ENCODE data around the gene TMEM270. TPM values are rescaled to one million over a fixed set of nuclear protein-coding genes. Genes with fewer than 3 reads are reported as not detected.
A peak's percentile ranks its signal among the peaks of the same experiment; 100 is the strongest.

TMEM270 gene
- total RNA-seq, 1 experiment from 2014 or later = 0.28 TPM

DNA sequence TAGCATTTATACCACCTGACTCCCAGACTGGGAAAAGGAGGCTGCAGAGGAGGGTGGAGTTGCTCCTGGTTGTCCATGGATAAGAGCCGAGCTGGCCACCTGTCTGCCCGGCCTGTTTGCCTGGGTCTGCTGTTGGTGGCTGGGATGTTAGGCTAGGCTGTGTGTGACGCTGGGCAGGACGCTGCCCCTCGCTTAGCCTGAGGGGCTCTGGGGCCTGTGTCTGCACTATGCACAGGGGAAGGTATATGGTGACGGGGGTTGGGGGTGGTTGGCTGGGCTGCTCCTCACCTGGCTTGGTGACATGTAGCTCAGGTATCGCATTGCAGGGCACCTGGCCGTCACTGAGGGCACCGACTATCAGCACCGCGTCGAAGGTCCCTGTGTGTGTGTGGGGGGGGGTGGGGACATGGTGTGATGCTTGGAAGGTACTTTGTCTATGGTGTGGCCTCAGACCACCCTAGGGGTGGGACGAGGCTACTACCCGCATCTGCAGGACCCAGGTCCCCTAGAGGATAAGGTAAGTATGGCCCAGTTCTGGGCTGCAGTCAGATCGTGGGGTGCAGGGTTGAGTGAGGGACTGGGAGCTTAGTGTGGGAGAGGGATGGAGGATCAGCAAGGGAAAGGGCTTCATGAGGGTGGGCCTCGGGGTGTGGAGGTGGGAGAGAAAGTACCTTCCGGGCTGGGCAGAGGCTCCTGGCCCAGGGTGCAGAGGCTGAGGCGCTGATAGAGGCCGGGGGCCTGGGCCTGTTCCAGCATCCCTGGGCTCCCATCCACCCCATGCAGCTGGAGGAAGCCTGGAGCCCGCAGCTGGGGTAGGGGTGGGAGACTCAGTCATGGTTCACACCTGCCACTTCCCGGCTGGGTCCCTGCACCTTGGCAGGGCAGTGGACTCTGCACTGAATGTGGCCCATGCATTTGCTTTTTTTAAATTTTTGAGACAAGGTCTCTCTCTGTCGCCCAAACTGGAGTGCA, 20.9 kb upstream of the TMEM270 start:
- H3K4me3 Mint-ChIP-seq = no peak overlapping the region
- H3K9me3 Mint-ChIP-seq = no peaks in the 10 kb centered on the region
- 0 out of 2 replicates have a peak overlapping the region, but pooled peaks have one; percentile 61 for H3K27ac Mint-ChIP-seq
- ChIA-PET CTCF (interaction anchor here (0.5 to 4.6 kb wide), 24 partner anchors 9 to 359 kb away, joined by 3 to 68 read pairs (median 4); partner anchors contain the start of genes ABHD11 and CLDN4), POLR2A (interaction anchor here (0.6 to 3.8 kb wide), 4 partner anchors 7 to 100 kb away, joined by 4 to 31 read pairs (median 4); no protein-coding TSS in a partner anchor)
- no peaks in the 10 kb centered on the region for H3K36me3 Mint-ChIP-seq
- peak; percentile 64 for ATAC-seq
- H3K4me1 Mint-ChIP-seq = peaks cover 26% of the 10 kb centered on the region
- no peaks in the 10 kb centered on the region; the same call in 1 of the 2 replicates for H3K27me3 Mint-ChIP-seq (ENCODE audit: low read depth)
- TF ChIP-seq GABPB1 (CRISPR knock-in tag; IDR thresholded peaks at IDR 0.05) = no peak
- no peak for TF ChIP-seq SP1 (CRISPR knock-in tag; conservative IDR thresholded peaks at IDR 0.05)
- DNase-seq (ENCODE audit: low spot score) = peak; percentile 36

DNA sequence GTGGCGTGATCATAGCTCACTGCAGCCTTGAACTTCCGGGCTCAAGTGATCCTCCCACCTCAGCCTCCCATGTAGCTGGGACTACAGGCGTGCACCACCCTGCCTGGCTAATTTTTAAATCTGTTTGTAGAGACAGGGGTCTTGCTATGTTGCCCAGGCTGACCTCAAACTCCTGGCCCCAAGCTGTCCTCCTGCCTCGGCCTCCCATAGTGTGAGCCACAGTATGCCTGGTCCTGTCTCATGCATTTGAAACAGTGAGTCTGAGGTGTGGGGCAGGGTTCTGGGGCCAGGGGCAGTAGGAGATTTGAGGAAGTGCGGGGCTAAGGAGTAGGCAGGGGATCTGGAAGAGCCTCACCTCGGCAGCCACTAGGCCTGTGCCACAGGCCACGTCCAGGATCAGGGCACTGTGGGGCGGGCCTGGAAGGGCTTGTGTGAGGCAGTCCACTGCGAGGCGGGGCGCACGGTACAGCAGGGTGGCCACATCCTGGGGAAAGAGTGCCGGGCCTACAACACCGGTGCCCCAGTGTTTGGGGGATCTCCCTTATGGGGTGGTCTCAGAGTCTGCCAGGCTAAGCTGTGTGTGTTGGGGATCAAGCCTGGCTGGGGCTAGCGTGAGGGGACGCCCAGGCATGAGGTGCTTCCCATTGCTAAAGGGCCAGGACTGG, 20.1 kb upstream of the TMEM270 start:
- H3K27ac Mint-ChIP-seq = no peak overlapping the region
- H3K36me3 Mint-ChIP-seq = no peaks in the 10 kb centered on the region
- ATAC-seq = no peak
- CTCF ChIA-PET = interaction anchor here (0.5 to 4.6 kb wide), 24 partner anchors 10 to 234 kb away, joined by 3 to 68 read pairs (median 4); partner anchors contain the start of genes ABHD11 and CLDN4
- peaks cover 28% of the 10 kb centered on the region for H3K4me1 Mint-ChIP-seq
- H3K4me3 Mint-ChIP-seq = no peak overlapping the region
- TF ChIP-seq TEAD4 (CRISPR knock-in tag; IDR thresholded peaks at IDR 0.05) (no peak), ZNF121 (CRISPR knock-in tag; IDR thresholded peaks at IDR 0.05) (peak; percentile 98), ZNF423 (CRISPR knock-in tag; IDR thresholded peaks at IDR 0.05) (no peak), RORB (CRISPR knock-in tag; IDR thresholded peaks at IDR 0.05) (no peak)
- TF ChIP-seq, protein P1, sequence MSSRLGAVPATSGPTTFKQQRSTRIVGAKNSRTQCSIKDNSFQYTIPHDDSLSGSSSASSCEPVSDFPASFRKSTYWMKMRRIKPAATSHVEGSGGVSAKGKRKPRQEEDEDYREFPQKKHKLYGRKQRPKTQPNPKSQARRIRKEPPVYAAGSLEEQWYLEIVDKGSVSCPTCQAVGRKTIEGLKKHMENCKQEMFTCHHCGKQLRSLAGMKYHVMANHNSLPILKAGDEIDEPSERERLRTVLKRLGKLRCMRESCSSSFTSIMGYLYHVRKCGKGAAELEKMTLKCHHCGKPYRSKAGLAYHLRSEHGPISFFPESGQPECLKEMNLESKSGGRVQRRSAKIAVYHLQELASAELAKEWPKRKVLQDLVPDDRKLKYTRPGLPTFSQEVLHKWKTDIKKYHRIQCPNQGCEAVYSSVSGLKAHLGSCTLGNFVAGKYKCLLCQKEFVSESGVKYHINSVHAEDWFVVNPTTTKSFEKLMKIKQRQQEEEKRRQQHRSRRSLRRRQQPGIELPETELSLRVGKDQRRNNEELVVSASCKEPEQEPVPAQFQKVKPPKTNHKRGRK (CRISPR knock-in tag; IDR thresholded peaks at IDR 0.05; ENCODE audit: borderline replicate concordance) = no peak
- POLR2A ChIA-PET = interaction anchor here (0.6 to 3.8 kb wide), 8 partner anchors 8 to 102 kb away, joined by 4 to 31 read pairs (median 9); partner anchors contain the start of genes ABHD11 and CLDN4
- DNase-seq (ENCODE audit: low spot score) = no peak
- no peaks in the 10 kb centered on the region; the same call in 1 of the 2 replicates for H3K27me3 Mint-ChIP-seq (ENCODE audit: low read depth)
- H3K9me3 Mint-ChIP-seq = no peaks in the 10 kb centered on the region

DNA sequence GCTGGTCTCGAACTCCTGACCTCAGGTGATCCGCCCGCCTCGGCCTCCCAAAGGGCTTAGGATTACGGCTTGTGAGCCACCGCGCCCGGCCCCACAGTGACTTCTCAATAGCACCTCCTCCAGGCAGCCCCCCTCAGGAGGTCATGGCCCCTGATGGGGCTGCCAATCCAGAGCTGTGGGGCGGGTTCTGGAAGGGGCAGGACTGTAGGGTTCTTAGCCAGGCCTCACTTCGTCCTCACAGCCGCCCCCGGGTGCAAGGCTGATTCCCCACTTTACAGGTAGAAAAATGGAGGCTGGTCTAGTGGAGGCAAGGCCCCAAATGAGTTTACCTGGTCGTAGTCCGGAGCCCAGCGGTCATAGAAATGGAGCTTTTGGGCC, 19.3 kb upstream of the TMEM270 start:
- peak; percentile 29 for ATAC-seq
- TF ChIP-seq KAT7 (CRISPR knock-in tag; IDR thresholded peaks at IDR 0.05; ENCODE audit: borderline replicate concordance) = no peak
- no peak for TF ChIP-seq HMGA2 (CRISPR knock-in tag; IDR thresholded peaks at IDR 0.05)
- TF ChIP-seq SP1 (CRISPR knock-in tag; conservative IDR thresholded peaks at IDR 0.05) = no peak; the same call in 1 of the 2 replicates
- TF ChIP-seq, protein P2, sequence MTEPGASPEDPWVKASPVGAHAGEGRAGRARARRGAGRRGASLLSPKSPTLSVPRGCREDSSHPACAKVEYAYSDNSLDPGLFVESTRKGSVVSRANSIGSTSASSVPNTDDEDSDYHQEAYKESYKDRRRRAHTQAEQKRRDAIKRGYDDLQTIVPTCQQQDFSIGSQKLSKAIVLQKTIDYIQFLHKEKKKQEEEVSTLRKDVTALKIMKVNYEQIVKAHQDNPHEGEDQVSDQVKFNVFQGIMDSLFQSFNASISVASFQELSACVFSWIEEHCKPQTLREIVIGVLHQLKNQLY (CRISPR knock-in tag; IDR thresholded peaks at IDR 0.05) = no peak
- no peak for TF ChIP-seq MYBL2 (CRISPR knock-in tag; IDR thresholded peaks at IDR 0.05)
- no peak for TF ChIP-seq NFYB (CRISPR knock-in tag; conservative IDR thresholded peaks at IDR 0.05; ENCODE audit: low read depth)
- TF ChIP-seq, protein P3, sequence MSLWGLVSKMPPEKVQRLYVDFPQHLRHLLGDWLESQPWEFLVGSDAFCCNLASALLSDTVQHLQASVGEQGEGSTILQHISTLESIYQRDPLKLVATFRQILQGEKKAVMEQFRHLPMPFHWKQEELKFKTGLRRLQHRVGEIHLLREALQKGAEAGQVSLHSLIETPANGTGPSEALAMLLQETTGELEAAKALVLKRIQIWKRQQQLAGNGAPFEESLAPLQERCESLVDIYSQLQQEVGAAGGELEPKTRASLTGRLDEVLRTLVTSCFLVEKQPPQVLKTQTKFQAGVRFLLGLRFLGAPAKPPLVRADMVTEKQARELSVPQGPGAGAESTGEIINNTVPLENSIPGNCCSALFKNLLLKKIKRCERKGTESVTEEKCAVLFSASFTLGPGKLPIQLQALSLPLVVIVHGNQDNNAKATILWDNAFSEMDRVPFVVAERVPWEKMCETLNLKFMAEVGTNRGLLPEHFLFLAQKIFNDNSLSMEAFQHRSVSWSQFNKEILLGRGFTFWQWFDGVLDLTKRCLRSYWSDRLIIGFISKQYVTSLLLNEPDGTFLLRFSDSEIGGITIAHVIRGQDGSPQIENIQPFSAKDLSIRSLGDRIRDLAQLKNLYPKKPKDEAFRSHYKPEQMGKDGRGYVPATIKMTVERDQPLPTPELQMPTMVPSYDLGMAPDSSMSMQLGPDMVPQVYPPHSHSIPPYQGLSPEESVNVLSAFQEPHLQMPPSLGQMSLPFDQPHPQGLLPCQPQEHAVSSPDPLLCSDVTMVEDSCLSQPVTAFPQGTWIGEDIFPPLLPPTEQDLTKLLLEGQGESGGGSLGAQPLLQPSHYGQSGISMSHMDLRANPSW (CRISPR knock-in tag; conservative IDR thresholded peaks at IDR 0.05; ENCODE audit: low read depth) = no peak
- no peak for TF ChIP-seq ZNF671 (CRISPR knock-in tag; IDR thresholded peaks at IDR 0.05)
- TF ChIP-seq, protein P4, sequence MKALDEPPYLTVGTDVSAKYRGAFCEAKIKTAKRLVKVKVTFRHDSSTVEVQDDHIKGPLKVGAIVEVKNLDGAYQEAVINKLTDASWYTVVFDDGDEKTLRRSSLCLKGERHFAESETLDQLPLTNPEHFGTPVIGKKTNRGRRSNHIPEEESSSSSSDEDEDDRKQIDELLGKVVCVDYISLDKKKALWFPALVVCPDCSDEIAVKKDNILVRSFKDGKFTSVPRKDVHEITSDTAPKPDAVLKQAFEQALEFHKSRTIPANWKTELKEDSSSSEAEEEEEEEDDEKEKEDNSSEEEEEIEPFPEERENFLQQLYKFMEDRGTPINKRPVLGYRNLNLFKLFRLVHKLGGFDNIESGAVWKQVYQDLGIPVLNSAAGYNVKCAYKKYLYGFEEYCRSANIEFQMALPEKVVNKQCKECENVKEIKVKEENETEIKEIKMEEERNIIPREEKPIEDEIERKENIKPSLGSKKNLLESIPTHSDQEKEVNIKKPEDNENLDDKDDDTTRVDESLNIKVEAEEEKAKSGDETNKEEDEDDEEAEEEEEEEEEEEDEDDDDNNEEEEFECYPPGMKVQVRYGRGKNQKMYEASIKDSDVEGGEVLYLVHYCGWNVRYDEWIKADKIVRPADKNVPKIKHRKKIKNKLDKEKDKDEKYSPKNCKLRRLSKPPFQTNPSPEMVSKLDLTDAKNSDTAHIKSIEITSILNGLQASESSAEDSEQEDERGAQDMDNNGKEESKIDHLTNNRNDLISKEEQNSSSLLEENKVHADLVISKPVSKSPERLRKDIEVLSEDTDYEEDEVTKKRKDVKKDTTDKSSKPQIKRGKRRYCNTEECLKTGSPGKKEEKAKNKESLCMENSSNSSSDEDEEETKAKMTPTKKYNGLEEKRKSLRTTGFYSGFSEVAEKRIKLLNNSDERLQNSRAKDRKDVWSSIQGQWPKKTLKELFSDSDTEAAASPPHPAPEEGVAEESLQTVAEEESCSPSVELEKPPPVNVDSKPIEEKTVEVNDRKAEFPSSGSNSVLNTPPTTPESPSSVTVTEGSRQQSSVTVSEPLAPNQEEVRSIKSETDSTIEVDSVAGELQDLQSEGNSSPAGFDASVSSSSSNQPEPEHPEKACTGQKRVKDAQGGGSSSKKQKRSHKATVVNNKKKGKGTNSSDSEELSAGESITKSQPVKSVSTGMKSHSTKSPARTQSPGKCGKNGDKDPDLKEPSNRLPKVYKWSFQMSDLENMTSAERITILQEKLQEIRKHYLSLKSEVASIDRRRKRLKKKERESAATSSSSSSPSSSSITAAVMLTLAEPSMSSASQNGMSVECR (CRISPR knock-in tag; IDR thresholded peaks at IDR 0.05; ENCODE audit: borderline replicate concordance) = no peak
- TF ChIP-seq, protein P5, sequence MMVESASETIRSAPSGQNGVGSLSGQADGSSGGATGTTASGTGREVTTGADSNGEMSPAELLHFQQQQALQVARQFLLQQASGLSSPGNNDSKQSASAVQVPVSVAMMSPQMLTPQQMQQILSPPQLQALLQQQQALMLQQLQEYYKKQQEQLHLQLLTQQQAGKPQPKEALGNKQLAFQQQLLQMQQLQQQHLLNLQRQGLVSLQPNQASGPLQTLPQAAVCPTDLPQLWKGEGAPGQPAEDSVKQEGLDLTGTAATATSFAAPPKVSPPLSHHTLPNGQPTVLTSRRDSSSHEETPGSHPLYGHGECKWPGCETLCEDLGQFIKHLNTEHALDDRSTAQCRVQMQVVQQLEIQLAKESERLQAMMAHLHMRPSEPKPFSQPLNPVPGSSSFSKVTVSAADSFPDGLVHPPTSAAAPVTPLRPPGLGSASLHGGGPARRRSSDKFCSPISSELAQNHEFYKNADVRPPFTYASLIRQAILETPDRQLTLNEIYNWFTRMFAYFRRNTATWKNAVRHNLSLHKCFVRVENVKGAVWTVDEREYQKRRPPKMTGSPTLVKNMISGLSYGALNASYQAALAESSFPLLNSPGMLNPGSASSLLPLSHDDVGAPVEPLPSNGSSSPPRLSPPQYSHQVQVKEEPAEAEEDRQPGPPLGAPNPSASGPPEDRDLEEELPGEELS (CRISPR knock-in tag; IDR thresholded peaks at IDR 0.05) = no peak
- TF ChIP-seq ZNF423 (CRISPR knock-in tag; IDR thresholded peaks at IDR 0.05) = no peak

More for the DNA sequence above, 19.3 kb upstream of the TMEM270 start:
- ChIA-PET CTCF (interaction anchor here (0.8 to 4.6 kb wide), 13 partner anchors 9 to 234 kb away, joined by 3 to 68 read pairs (median 5); partner anchors contain the start of genes CLDN4 and MLXIPL), POLR2A (interaction anchor here (0.5 to 3.8 kb wide), 7 partner anchors 9 to 103 kb away, joined by 3 to 31 read pairs (median 11); partner anchors contain the start of genes ABHD11 and CLDN4)
- peak overlapping the region; percentile 87; the same call in 1 of the 2 replicates for H3K27ac Mint-ChIP-seq
- no peaks in the 10 kb centered on the region for H3K36me3 Mint-ChIP-seq
- no peaks in the 10 kb centered on the region for H3K9me3 Mint-ChIP-seq
- H3K4me1 Mint-ChIP-seq = peaks cover 32% of the 10 kb centered on the region
- H3K27me3 Mint-ChIP-seq (ENCODE audit: low read depth) = no peaks in the 10 kb centered on the region; the same call in 1 of the 2 replicates
- peak; percentile 64 for DNase-seq (ENCODE audit: low spot score)
- peak overlapping the region; percentile 80 for H3K4me3 Mint-ChIP-seq

All from WTC11 (cell line).